ENCODE data around the gene INF2.

INF2 gene

GRCh38 chr14:104700225-104700651 is 10.8 kb downstream of the INF2 start:
- no peak for TF ChIP-seq CTCF (IDR thresholded peaks at IDR 0.05; ENCODE audit: low read depth, low read length)
- DNase-seq (ENCODE audit: extremely low read depth, low read depth) = no peak

GRCh38 chr14:104700747-104701217 is 11.4 kb downstream of the INF2 start:
- DNase-seq (ENCODE audit: extremely low read depth, low read depth) = no peak
- TF ChIP-seq CTCF (IDR thresholded peaks at IDR 0.05; ENCODE audit: low read depth, low read length) = no peak

GRCh38 chr14:104701383-104702076 is 12.1 kb downstream of the INF2 start:
- no peak for DNase-seq (ENCODE audit: extremely low read depth, low read depth)
- TF ChIP-seq CTCF (IDR thresholded peaks at IDR 0.05; ENCODE audit: low read depth, low read length) = no peak

- DNase-seq (ENCODE audit: extremely low read depth, low read depth) = no peak
- no peak for TF ChIP-seq CTCF (IDR thresholded peaks at IDR 0.05; ENCODE audit: low read depth, low read length)
Measured at GRCh38 chr14:104702106-104702505, 12.7 kb downstream of the INF2 start.

- no peak for TF ChIP-seq CTCF (IDR thresholded peaks at IDR 0.05; ENCODE audit: low read depth, low read length)
- no peak for DNase-seq (ENCODE audit: extremely low read depth, low read depth)
Measured at GRCh38 chr14:104702673-104703072, 13.3 kb downstream of the INF2 start.

- DNase-seq (ENCODE audit: extremely low read depth, low read depth) = no peak
- TF ChIP-seq CTCF (IDR thresholded peaks at IDR 0.05; ENCODE audit: low read depth, low read length) = no peak
Measured at GRCh38 chr14:104703269-104703668, 13.9 kb downstream of the INF2 start.

GRCh38 chr14:104704252-104704651 is 14.8 kb downstream of the INF2 start:
- no peak for DNase-seq (ENCODE audit: extremely low read depth, low read depth)
- TF ChIP-seq CTCF (IDR thresholded peaks at IDR 0.05; ENCODE audit: low read depth, low read length) = no peak
